ENCODE measurements around the gene CAPN3. TPM values are rescaled to one million over a fixed set of nuclear protein-coding genes. Genes with fewer than 3 reads are reported as not detected.
A peak's percentile ranks its signal among the peaks of the same experiment; 100 is the strongest.

The CAPN3 gene
- total RNA-seq, 2 donors from 2014 or later, result 19.8 to 37.0 TPM

DNA sequence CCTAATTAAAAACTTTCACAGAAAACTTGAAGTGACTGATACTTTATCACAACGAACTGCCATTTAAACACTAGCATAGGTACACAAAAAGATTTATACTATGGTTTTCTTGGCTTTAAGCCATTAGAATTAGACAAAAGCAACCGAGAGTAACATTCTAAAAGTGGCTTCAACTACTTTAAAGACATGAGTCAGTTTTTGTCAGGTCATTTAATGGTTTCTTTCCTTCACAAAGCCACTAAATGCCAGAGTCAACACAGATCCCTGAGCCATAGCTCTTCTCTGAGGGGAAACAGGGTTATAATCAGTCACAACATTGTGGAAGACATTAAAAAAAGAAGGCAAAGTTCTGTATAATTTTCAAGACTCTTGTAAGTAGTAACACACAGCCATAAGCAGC lies 54.6 kb downstream of the CAPN3 start:
- DNase-seq (ENCODE audit: low spot score), result no peak
- peak overlapping the region; percentile 7 to 55 for H3K27ac ChIP-seq
- H3K4me3 ChIP-seq, result no peak overlapping the region
- peaks cover 0 to 17% of the 10 kb centered on the region in 2 donors for H3K4me1 ChIP-seq (ENCODE audit: control insufficient read depth in 1 of 2, low read depth in 2 of 2)
- peaks cover 45% of the 10 kb centered on the region for H3K36me3 ChIP-seq
- no peaks in the 10 kb centered on the region for H3K9me3 ChIP-seq
- no peak for ATAC-seq (ENCODE audit: insufficient number of reproducible peaks, low FRiP score, low read depth)
- TF ChIP-seq, protein P1, sequence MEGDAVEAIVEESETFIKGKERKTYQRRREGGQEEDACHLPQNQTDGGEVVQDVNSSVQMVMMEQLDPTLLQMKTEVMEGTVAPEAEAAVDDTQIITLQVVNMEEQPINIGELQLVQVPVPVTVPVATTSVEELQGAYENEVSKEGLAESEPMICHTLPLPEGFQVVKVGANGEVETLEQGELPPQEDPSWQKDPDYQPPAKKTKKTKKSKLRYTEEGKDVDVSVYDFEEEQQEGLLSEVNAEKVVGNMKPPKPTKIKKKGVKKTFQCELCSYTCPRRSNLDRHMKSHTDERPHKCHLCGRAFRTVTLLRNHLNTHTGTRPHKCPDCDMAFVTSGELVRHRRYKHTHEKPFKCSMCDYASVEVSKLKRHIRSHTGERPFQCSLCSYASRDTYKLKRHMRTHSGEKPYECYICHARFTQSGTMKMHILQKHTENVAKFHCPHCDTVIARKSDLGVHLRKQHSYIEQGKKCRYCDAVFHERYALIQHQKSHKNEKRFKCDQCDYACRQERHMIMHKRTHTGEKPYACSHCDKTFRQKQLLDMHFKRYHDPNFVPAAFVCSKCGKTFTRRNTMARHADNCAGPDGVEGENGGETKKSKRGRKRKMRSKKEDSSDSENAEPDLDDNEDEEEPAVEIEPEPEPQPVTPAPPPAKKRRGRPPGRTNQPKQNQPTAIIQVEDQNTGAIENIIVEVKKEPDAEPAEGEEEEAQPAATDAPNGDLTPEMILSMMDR (IDR thresholded peaks at IDR 0.05), result no peak
- H3K27me3 ChIP-seq (replicated peaks; ENCODE audit: insufficient read depth), result no peaks in the 10 kb centered on the region

DNA sequence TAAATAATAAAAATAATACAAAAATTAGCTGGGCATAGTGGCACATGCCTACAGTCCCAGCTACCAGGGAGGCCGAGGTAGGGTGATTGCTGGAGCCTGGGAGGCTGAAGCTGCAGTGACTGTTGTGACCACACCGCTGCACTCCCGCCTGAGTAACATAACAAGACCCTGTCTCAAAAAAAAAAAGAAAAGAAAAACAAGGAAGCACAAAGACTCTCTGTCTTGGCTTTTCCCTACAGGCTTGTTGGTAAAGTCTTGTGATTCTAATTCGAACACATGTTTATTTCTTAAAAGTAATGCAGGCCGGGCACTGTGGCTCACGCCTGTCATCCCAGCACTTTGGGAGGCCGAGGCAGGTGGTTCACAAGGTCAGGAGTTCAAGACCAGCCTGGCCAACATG lies 60.1 kb downstream of the CAPN3 start:
- Histone ChIP-seq H3K4me1 (ENCODE audit: control insufficient read depth in 1 of 2, low read depth in 2 of 2) (peaks cover 0 to 44% of the 10 kb centered on the region in 2 donors), H3K4me3 (no peak overlapping the region), H3K27me3 (replicated peaks; ENCODE audit: insufficient read depth) (no peaks in the 10 kb centered on the region), H3K36me3 (peaks cover 40% of the 10 kb centered on the region), H3K9me3 (no peaks in the 10 kb centered on the region), H3K27ac (no peak overlapping the region)
- ATAC-seq (ENCODE audit: insufficient number of reproducible peaks, low FRiP score, low read depth) (no peak), DNase-seq (ENCODE audit: low spot score) (no peak)
- TF ChIP-seq, protein P1 (IDR thresholded peaks at IDR 0.05), result no peak

DNA sequence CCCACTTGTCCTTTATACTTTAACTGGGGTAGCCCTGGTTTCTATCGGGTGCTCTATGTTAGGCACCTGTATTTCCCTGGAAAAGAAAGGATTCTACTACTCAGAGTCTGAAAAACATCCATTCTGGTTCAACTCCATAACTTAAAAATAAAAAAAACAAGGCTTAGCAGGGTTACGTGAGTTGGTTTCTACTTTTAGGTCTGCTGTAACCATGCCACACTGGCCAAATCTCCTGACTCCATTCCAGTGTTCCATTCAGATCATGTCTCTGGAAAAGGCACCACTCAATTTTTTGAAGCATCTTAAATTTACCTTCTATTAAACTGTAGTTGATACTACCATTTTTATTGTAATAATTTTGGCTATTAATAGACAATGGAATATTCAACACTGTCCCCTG lies 62.1 kb downstream of the CAPN3 start:
- H3K27ac ChIP-seq, result peak overlapping the region; percentile 79 to 85
- H3K27me3 ChIP-seq (replicated peaks; ENCODE audit: insufficient read depth), result no peaks in the 10 kb centered on the region
- no peak for DNase-seq (ENCODE audit: low spot score)
- TF ChIP-seq, protein P1 (IDR thresholded peaks at IDR 0.05), result no peak
- peaks cover 0 to 38% of the 10 kb centered on the region in 2 donors for H3K4me1 ChIP-seq (ENCODE audit: control insufficient read depth in 1 of 2, low read depth in 2 of 2)
- ATAC-seq (ENCODE audit: insufficient number of reproducible peaks, low FRiP score, low read depth), result peak; percentile 68
- H3K9me3 ChIP-seq, result no peaks in the 10 kb centered on the region
- peaks cover 36% of the 10 kb centered on the region for H3K36me3 ChIP-seq
- H3K4me3 ChIP-seq, result no peak overlapping the region

DNA sequence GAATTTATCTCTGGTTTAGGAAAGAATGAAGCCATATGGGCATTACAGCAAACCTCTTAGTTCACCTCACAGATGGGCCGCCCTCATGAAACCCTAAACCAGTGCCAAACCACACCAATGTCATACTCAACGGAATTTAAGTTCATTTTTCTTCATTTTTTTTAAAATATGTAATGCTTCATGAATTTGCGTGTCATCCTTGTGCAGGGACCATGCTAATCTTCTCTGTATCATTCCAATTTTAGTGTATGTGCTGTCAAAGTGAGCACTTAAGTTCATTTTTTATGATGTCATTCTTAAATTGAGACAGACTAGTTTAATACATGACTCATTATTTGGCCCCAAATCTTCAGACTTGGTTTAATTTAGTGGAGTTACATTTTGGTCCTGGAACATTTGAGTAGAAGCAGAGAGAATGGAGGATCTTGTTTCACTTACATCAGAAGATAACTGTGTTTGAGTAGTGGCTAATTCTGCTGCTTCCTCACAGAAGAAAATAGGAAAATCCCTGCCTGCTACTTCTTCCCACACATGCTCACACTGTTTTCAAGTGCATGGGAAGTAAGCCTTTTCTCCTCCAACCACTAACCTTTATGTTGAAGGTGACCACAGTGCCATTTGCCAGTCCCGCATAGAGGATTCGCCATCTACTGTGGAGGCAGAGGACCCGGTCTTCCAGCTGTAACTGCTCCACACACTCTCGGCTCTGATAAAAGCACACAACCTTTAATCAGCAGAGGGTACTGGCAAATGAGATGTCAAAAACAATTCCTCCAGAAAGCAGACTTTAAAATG lies 68.3 kb downstream of the CAPN3 start:
- Histone ChIP-seq H3K4me1 (ENCODE audit: control insufficient read depth in 1 of 2, low read depth in 2 of 2) (peaks cover 6 to 33% of the 10 kb centered on the region in 2 donors), H3K27me3 (replicated peaks; ENCODE audit: insufficient read depth) (no peaks in the 10 kb centered on the region), H3K27ac (peak overlapping the region; percentile 74 to 85), H3K9me3 (no peaks in the 10 kb centered on the region), H3K36me3 (peaks cover 44% of the 10 kb centered on the region), H3K4me3 (no peak overlapping the region)
- ATAC-seq (ENCODE audit: insufficient number of reproducible peaks, low FRiP score, low read depth) (peak; percentile 83), DNase-seq (ENCODE audit: low spot score) (no peak)
- TF ChIP-seq, protein P1 (IDR thresholded peaks at IDR 0.05), result no peak

DNA sequence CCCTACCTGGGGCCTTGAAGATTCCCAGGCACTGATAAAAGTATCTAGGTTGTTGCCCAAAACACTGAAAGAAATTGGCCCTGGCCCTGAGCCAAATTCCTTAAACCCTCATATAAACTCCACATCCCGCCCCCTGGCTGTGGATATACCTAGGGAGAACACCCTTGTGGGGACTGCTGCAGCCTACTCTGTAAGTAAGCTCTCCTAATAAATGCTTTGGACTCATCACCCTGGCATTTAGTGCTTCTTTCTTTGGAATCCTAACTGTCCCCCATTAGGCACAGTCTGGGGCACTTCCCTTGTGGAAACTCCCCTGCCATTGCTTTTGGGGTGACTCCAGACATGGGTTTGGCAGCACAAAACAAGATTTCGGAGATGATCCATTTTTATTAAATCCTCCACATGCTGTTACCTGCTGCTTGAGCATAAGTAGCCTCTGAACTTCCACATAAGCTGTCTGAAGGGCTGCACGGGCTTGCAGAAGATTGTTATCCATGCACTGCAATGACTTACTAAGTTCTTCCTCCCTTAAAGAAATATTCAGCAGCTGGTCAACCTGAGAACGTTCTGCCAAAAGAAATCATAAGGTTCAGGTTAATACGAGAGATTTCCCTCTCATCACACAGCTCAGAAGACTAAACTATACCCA lies 85.2 kb downstream of the CAPN3 start:
- Histone ChIP-seq H3K27ac (no peak overlapping the region), H3K9me3 (no peaks in the 10 kb centered on the region), H3K36me3 (peaks cover 31% of the 10 kb centered on the region), H3K4me1 (ENCODE audit: control insufficient read depth in 1 of 2, low read depth in 2 of 2) (peaks cover 0 to 10% of the 10 kb centered on the region in 2 donors), H3K4me3 (no peak overlapping the region), H3K27me3 (replicated peaks; ENCODE audit: insufficient read depth) (no peaks in the 10 kb centered on the region)
- DNase-seq (ENCODE audit: low spot score) (no peak), ATAC-seq (ENCODE audit: insufficient number of reproducible peaks, low FRiP score, low read depth) (no peak)
- TF ChIP-seq, protein P1 (IDR thresholded peaks at IDR 0.05), result no peak
